Left ventricle myocardium inferior (tissue), 1 donor: Measurements from ENCODE around the gene METTL26. TPM values are rescaled to one million over a fixed set of nuclear protein-coding genes. Genes with fewer than 3 reads are reported as not detected.
A peak's percentile ranks its signal among the peaks of the same experiment; 100 is the strongest.

Experiments
- DNase-seq: peaks from one replicate; pipeline ENCODE4 v3.0.0-alpha.2; 2020
- H3K27ac ChIP-seq: fragments of 200-600 bp; replicated peaks from 2 replicates; pipeline ENCODE4 v1.8.0; 2021
- H3K27me3 ChIP-seq: fragments of 200-600 bp; 2 replicates; pipeline ENCODE4 v1.8.0; 2021; ENCODE audit warnings: low read depth
- H3K36me3 ChIP-seq: fragments of 200-600 bp; 2 replicates; pipeline ENCODE4 v1.8.0; 2021
- H3K4me1 ChIP-seq: fragments of 200-600 bp; 2 replicates; pipeline ENCODE4 v1.8.0; 2021
- H3K4me3 ChIP-seq: fragments of 200-600 bp; 2 replicates; pipeline ENCODE4 v1.8.0; 2021; ENCODE audit warnings: mild to moderate bottlenecking, moderate library complexity
- H3K9me3 ChIP-seq: fragments of 200-600 bp; replicated peaks from 2 replicates; pipeline ENCODE4 v1.8.0; 2021
- CTCF ChIP-seq: fragments of 200-600 bp; IDR thresholded peaks from 2 replicates; pipeline ENCODE4 v1.8.0; 2021; ENCODE audit warnings: antibody characterized with exemption, mild to moderate bottlenecking, borderline replicate concordance
- intact Hi-C: fragments of 100-400 bp; cut with micrococcal nuclease; formaldehyde crosslinking; loops from one replicate; pipeline ENCODE4 v1.11.0; 2022
- total RNA-seq: library from RNA; stranded (reverse); fragmentation: NEBNext Ultra II Directional; extraction: Animal tissue kit (Norgen Biotek cat#: 25700); gene quantifications from one replicate; pipeline ENCODE4 v1.2.1, GENCODE V29; 2021
- donor health status: DM: no; HTN: yes; CAD: no; lungs with severe emphysema.

METTL26 gene
- total RNA-seq, 1 donor from 2014 or later, result 49.2 TPM

- Histone ChIP-seq H3K4me3 (no peak overlapping the region), H3K27ac (no peak overlapping the region), H3K27me3 (no peaks in the 10 kb centered on the region), H3K36me3 (peaks cover 31% of the 10 kb centered on the region), H3K4me1 (peaks cover 50% of the 10 kb centered on the region), H3K9me3 (no peaks in the 10 kb centered on the region)
- intact Hi-C loops, result no loop called here
- no peak for DNase-seq
- no peak for TF ChIP-seq CTCF
Measured at GRCh38 chr16:632486-633335, 3.4 kb downstream of the METTL26 start.

GRCh38 chr16:631808-632358 lies 4.2 kb downstream of the METTL26 start:
- no peak overlapping the region for H3K27ac ChIP-seq
- peaks cover 45% of the 10 kb centered on the region for H3K4me1 ChIP-seq
- no peak for TF ChIP-seq CTCF
- no peaks in the 10 kb centered on the region for H3K27me3 ChIP-seq
- H3K36me3 ChIP-seq, result peaks cover 39% of the 10 kb centered on the region
- intact Hi-C loops, result no loop called here
- H3K9me3 ChIP-seq, result no peaks in the 10 kb centered on the region
- no peak overlapping the region for H3K4me3 ChIP-seq
- DNase-seq, result no peak

- Histone ChIP-seq H3K27me3 (no peaks in the 10 kb centered on the region), H3K4me3 (no peak within 1 kb of the TSS), H3K4me1 (peaks cover 37% of the 10 kb centered on the region), H3K9me3 (no peaks in the 10 kb centered on the region), H3K36me3 (peaks cover 49% of the 10 kb centered on the region), H3K27ac (peak within 1 kb of the TSS; percentile 46)
- no peak for DNase-seq
- intact Hi-C loops, result no loop called here
- no peak for TF ChIP-seq CTCF
Measured at GRCh38 chr16:630815-631405, 5.2 kb downstream of the METTL26 start, which contains the start of gene WFIKKN1. Gene WFIKKN1, plus strand, starts transcription at chr16:630985. Its CDS starts 269 bp downstream, at chr16:631254.

- H3K27ac ChIP-seq, result peak overlapping the region; percentile 46
- no peak for DNase-seq
- H3K4me1 ChIP-seq, result peaks cover 32% of the 10 kb centered on the region
- no peak for TF ChIP-seq CTCF
- H3K4me3 ChIP-seq, result no peak overlapping the region
- intact Hi-C loops, result no loop called here
- H3K27me3 ChIP-seq, result no peaks in the 10 kb centered on the region
- peaks cover 54% of the 10 kb centered on the region for H3K36me3 ChIP-seq
- H3K9me3 ChIP-seq, result no peaks in the 10 kb centered on the region
Measured at GRCh38 chr16:630249-630814, 5.8 kb downstream of the METTL26 start.

GRCh38 chr16:629833-630248 lies 6.3 kb downstream of the METTL26 start:
- H3K36me3 ChIP-seq, result peaks cover 54% of the 10 kb centered on the region
- no peak for DNase-seq
- peaks cover 27% of the 10 kb centered on the region for H3K4me1 ChIP-seq
- intact Hi-C loops, result no loop called here
- no peak for TF ChIP-seq CTCF
- H3K9me3 ChIP-seq, result no peaks in the 10 kb centered on the region
- H3K27me3 ChIP-seq, result no peaks in the 10 kb centered on the region
- peak overlapping the region; percentile 46 for H3K27ac ChIP-seq
- no peak overlapping the region for H3K4me3 ChIP-seq
